ENCODE measurements around the gene SLC20A1. TPM values are rescaled to one million over a fixed set of nuclear protein-coding genes. Genes with fewer than 3 reads are reported as not detected.

Gene SLC20A1
- total and polyA plus RNA-seq, 3 donors from 2014 or later = 30.2 to 47.8 (median 38.7) TPM

DNA sequence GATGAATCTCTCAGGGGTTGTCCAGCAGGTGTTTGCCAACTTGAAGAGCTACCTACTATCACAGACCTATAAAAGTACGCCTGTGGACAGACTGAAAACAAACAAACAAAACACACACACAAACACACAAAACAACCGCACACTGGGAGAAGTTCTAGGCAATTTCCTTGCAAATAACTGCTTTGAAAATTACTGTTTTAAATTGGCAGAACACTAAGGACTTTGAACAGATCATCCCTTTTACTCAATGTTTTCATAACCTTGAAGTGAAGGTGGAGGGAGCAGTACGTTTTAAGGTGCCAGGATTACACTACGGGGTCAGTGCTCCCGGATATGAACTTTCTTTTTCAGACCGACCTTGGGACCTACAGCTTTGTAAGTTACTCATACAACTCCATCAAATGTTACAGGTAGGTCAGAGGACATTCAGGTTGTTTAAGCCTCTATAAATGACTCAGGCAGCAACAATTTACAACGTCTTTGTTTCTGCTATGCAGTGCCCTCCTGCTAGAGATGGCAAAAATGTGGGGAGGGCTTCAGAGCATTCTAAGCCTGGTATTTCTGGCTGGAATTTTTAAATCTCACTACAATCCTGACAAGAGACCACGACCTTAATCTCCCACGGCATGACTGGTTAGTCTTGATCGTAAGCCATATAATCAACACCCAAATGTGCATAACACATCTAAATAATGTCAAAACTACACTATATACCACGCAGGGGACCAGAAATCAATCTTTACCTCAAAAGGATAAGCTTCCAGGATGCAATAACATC, 1.4 kb upstream of the SLC20A1 start:
- Histone ChIP-seq H3K27me3 (no peaks in the 10 kb centered on the region), H3K9me3 (no peaks in the 10 kb centered on the region), H3K4me3 (peak overlapping the region in 1 of 2 donors; percentile 97), H3K36me3 (ENCODE audit: low read depth, missing control alignments) (no peaks in the 10 kb centered on the region), H3K27ac (peak overlapping the region; percentile 67 to 97), H3K4me1 (peaks cover 13% of the 10 kb centered on the region)
- TF ChIP-seq, protein P1, sequence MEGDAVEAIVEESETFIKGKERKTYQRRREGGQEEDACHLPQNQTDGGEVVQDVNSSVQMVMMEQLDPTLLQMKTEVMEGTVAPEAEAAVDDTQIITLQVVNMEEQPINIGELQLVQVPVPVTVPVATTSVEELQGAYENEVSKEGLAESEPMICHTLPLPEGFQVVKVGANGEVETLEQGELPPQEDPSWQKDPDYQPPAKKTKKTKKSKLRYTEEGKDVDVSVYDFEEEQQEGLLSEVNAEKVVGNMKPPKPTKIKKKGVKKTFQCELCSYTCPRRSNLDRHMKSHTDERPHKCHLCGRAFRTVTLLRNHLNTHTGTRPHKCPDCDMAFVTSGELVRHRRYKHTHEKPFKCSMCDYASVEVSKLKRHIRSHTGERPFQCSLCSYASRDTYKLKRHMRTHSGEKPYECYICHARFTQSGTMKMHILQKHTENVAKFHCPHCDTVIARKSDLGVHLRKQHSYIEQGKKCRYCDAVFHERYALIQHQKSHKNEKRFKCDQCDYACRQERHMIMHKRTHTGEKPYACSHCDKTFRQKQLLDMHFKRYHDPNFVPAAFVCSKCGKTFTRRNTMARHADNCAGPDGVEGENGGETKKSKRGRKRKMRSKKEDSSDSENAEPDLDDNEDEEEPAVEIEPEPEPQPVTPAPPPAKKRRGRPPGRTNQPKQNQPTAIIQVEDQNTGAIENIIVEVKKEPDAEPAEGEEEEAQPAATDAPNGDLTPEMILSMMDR (IDR thresholded peaks at IDR 0.05) = no peak
- TF ChIP-seq POLR2A (IDR thresholded peaks at IDR 0.05) = no peak
- intact Hi-C loops (cut with DNase I; ENCODE audit: low total_unique reads) = no loop called here
- DNase-seq = no peak
- 14 to 16% methylated on average over 11 of the region's 11 CpGs for WGBS, 2 donors

GRCh38 chr2:112644933-112645309, 818 bp upstream of the SLC20A1 start:
- Histone ChIP-seq H3K36me3 (ENCODE audit: low read depth, missing control alignments) (no peaks in the 10 kb centered on the region), H3K9me3 (no peaks in the 10 kb centered on the region), H3K4me3 (peak overlapping the region; percentile 86 to 97), H3K4me1 (peaks cover 13% of the 10 kb centered on the region), H3K27me3 (no peaks in the 10 kb centered on the region), H3K27ac (peak overlapping the region; percentile 67 to 97)
- WGBS, 2 donors = 2 to 6% methylated on average over 11 of the region's 11 CpGs
- intact Hi-C loops (cut with DNase I; ENCODE audit: low total_unique reads) = no loop called here
- TF ChIP-seq, protein P1 (IDR thresholded peaks at IDR 0.05) = no peak
- TF ChIP-seq POLR2A (IDR thresholded peaks at IDR 0.05) = no peak
- DNase-seq = no peak

DNA sequence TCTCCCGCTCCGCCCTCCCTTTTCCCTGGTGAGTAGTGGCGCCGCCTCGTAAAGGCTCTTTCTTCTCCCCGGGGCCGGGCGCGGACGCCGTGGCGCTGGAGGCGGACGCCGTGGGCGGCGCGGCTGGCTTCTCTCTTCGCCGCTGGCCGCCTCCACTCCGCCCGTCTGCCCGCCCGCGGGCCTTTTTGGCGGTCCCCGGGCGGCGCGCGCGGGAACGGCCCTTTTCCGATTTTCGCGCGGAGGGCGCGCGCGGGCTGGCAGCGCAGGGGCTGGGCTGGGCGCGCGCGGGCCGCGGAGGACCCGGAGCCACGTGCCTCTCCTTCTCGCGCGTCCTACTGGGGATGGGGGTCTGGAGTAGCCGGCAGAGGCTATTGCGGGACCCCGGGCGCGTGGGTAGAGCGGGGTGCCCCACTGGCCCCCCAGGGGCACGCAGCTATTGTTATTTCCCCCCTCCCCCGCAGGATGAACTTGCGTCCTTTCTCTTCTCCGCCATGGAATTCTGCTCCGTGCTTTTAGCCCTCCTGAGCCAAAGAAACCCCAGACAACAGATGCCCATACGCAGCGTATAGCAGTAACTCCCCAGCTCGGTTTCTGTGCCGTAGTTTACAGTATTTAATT, 472 bp downstream of the SLC20A1 start:
- H3K27ac ChIP-seq = peak overlapping the region; percentile 90 to 97
- no peaks in the 10 kb centered on the region for H3K27me3 ChIP-seq
- TF ChIP-seq, protein P1 (IDR thresholded peaks at IDR 0.05) = peak in 1 of 3 experiments; percentile 11
- TF ChIP-seq POLR2A (IDR thresholded peaks at IDR 0.05) = no peak
- peak overlapping the region; percentile 86 to 97 for H3K4me3 ChIP-seq
- H3K4me1 ChIP-seq = peaks cover 13% of the 10 kb centered on the region
- 1% methylated on average over 12 to 56 of the region's 69 CpGs for WGBS, 2 donors
- DNase-seq = peak; percentile 48
- intact Hi-C loops (cut with DNase I; ENCODE audit: low total_unique reads) = no loop called here
- no peaks in the 10 kb centered on the region for H3K36me3 ChIP-seq (ENCODE audit: low read depth, missing control alignments)
- H3K9me3 ChIP-seq = no peaks in the 10 kb centered on the region

- DNase-seq = no peak
- peaks cover 13% of the 10 kb centered on the region for H3K4me1 ChIP-seq
- intact Hi-C loops (cut with DNase I; ENCODE audit: low total_unique reads) = no loop called here
- no peaks in the 10 kb centered on the region for H3K9me3 ChIP-seq
- WGBS, 2 donors = 39 to 47% methylated on average over 20 of the region's 20 CpGs
- H3K4me3 ChIP-seq = peak overlapping the region; percentile 86 to 97
- H3K36me3 ChIP-seq (ENCODE audit: low read depth, missing control alignments) = no peaks in the 10 kb centered on the region
- H3K27ac ChIP-seq = peak overlapping the region in 1 of 2 donors; percentile 97
- no peak for TF ChIP-seq POLR2A (IDR thresholded peaks at IDR 0.05)
- TF ChIP-seq, protein P1 (IDR thresholded peaks at IDR 0.05) = no peak
- H3K27me3 ChIP-seq = no peaks in the 10 kb centered on the region
These were observed 1.3 kb downstream of the SLC20A1 start for GRCh38 chr2:112646791-112647689.
